HG02884 (cell line): ENCODE results near the gene PRAMEF8.
"Not testable (repeated sequence)": the region's sequence is repeated elsewhere in the genome, so short reads cannot be mapped to it uniquely, and the experiment has no call there.

Experiments
- ATAC-seq: cut with Tn5 transposase; IDR thresholded peaks from one replicate; pipeline ENCODE4 v1.9.1; 2021; ENCODE audit warnings: mild to moderate bottlenecking, moderate library complexity; ENCODE audit not compliant: unreplicated experiment

Gene PRAMEF8

GRCh38 chr1:13285037-13285436 is at the start of gene PRAMEF8:
PRAMEF8 (minus strand) TSS chr1:13285137; CDS start chr1:13284091, 1,046 bp downstream.
- ATAC-seq, result not testable (repeated sequence)

GRCh38 chr1:13315281-13315680 is 30.3 kb upstream of the PRAMEF8 start, which contains the start of gene PRAMEF15:
PRAMEF15 (plus strand) TSS chr1:13315581; CDS start chr1:13318408, 2,827 bp downstream.
- ATAC-seq, result not testable (repeated sequence)

GRCh38 chr1:13303239-13303638 is 18.3 kb upstream of the PRAMEF8 start, which contains the start of gene PRAMEF33:
PRAMEF33 (plus strand) TSS chr1:13303539; CDS start chr1:13305955, 2,416 bp downstream.
- not testable (repeated sequence) for ATAC-seq

- ATAC-seq, result not testable (repeated sequence)
Measured at GRCh38 chr1:13302197-13302596, 17.3 kb upstream of the PRAMEF8 start.

- ATAC-seq, result not testable (repeated sequence)
Measured at GRCh38 chr1:13298699-13299098, 13.8 kb upstream of the PRAMEF8 start.

- ATAC-seq, result not testable (repeated sequence)
Measured at GRCh38 chr1:13297216-13297931, 12.4 kb upstream of the PRAMEF8 start.

- ATAC-seq, result not testable (repeated sequence)
Measured at GRCh38 chr1:13289030-13289429, 4.1 kb upstream of the PRAMEF8 start.

- ATAC-seq, result not testable (repeated sequence)
Measured at GRCh38 chr1:13279617-13280016, 5.3 kb downstream of the PRAMEF8 start.

- not testable (repeated sequence) for ATAC-seq
Measured at GRCh38 chr1:13277016-13277415, 7.9 kb downstream of the PRAMEF8 start.

GRCh38 chr1:13265124-13265523 is 19.8 kb downstream of the PRAMEF8 start:
- not testable (repeated sequence) for ATAC-seq

- not testable (repeated sequence) for ATAC-seq
Measured at GRCh38 chr1:13253898-13254297, 31.0 kb downstream of the PRAMEF8 start, which contains the start of gene PRAMEF5. PRAMEF5 (plus strand) TSS chr1:13254198; CDS start chr1:13259269, 5,071 bp downstream.

GRCh38 chr1:13247122-13247521 is 37.8 kb downstream of the PRAMEF8 start:
- ATAC-seq, result not testable (repeated sequence)

GRCh38 chr1:13246554-13246871 is 38.4 kb downstream of the PRAMEF8 start:
- not testable (repeated sequence) for ATAC-seq

- ATAC-seq, result not testable (repeated sequence)
Measured at GRCh38 chr1:13245841-13246553, 38.9 kb downstream of the PRAMEF8 start.

GRCh38 chr1:13243536-13244263 is 41.2 kb downstream of the PRAMEF8 start:
- ATAC-seq, result not testable (repeated sequence)

GRCh38 chr1:13239633-13240032 is 45.3 kb downstream of the PRAMEF8 start:
- ATAC-seq, result not testable (repeated sequence)

GRCh38 chr1:13237572-13237971 is 47.4 kb downstream of the PRAMEF8 start:
- not testable (repeated sequence) for ATAC-seq

GRCh38 chr1:13234057-13234456 is 50.9 kb downstream of the PRAMEF8 start:
- ATAC-seq, result not testable (repeated sequence)

- ATAC-seq, result not testable (repeated sequence)
Measured at GRCh38 chr1:13232056-13232455, 52.9 kb downstream of the PRAMEF8 start.
